ENCODE results near the gene TNFRSF19. TPM values are rescaled to one million over a fixed set of nuclear protein-coding genes. Genes with fewer than 3 reads are reported as not detected.

The TNFRSF19 gene
- total and polyA plus RNA-seq, 2 of the 4 experiments (the other 2 are of a cell fraction): 18.6 to 26.3 TPM

DNA sequence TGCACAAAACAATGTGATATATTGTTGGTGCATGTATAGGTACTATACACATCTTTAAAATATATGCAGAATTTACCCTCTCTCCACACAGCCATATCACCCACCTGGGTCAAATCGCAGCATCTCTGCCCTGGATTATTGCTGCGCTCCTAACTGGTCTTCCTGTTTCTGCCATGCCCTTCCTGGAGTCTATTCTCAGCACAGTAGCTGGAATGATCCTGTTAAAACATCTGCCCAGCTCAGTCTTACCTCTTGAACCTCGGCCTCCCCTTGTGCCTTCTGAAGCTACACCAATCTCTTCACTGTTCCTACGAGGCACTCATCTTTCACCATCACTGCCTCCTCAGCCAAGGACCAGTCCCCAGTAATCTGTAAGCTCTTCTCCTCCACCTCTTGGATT lies 25.5 kb upstream of the TNFRSF19 start:
- Histone ChIP-seq H3K27ac (ENCODE audit: insufficient read depth, low read length) (no peak overlapping the region), H3K9me3 (ENCODE audit: control insufficient read depth, insufficient read depth, low read length) (peaks cover 5% of the 10 kb centered on the region; the same call in 1 of the 2 replicates), H2AK5ac (ENCODE audit: low read depth, low read length) (peak overlapping the region; percentile 8; the same call in 1 of the 2 replicates), H4K20me1 (ENCODE audit: insufficient read depth, low read length) (no peaks in the 10 kb centered on the region), H2BK20ac (ENCODE audit: low read depth, low read length) (peak overlapping the region; percentile 41; the same call in 1 of the 2 replicates), H3K23ac (ENCODE audit: low read depth, low read length) (no peak overlapping the region), H2AK9ac (replicated peaks; ENCODE audit: low read depth, low read length, poor library complexity) (no peak overlapping the region), H3K4me1 (ENCODE audit: control insufficient read depth, insufficient read depth, low read length) (peaks cover 3% of the 10 kb centered on the region; the same call in 1 of the 2 replicates), H4K5ac (ENCODE audit: low read depth, low read length) (no peak overlapping the region), H3K4me2 (ENCODE audit: low read depth, low read length) (no peak overlapping the region), H3K4ac (ENCODE audit: low read depth, low read length) (no peak overlapping the region), H2BK120ac (ENCODE audit: low read depth, low read length) (no peak overlapping the region), H3K79me1 (ENCODE audit: low read depth in 1 of 2, low read length in 2 of 2) (no peaks in the 10 kb centered on the region), H2BK5ac (ENCODE audit: low read depth, low read length, poor library complexity, severe bottlenecking) (no peak overlapping the region), H3K56ac (ENCODE audit: extremely low read depth, insufficient read depth, low read length) (no peak overlapping the region), H3K9ac (ENCODE audit: low read depth, low read length) (no peak overlapping the region), H2BK15ac (ENCODE audit: low read depth, low read length) (peak overlapping the region; percentile 48; the same call in 1 of the 3 replicates), H4K8ac (ENCODE audit: low read depth in 2 of 2, low read length in 2 of 2) (0 out of 4 replicates have a peak overlapping the region, but pooled peaks of 1 of the 2 experiments have one; percentile 36), H3K14ac (replicated peaks; ENCODE audit: low read depth, low read length) (no peak overlapping the region), H3K4me3 (ENCODE audit: insufficient read depth, low read depth, low read length) (no peak overlapping the region), H3K36me3 (ENCODE audit: control insufficient read depth, insufficient read depth, low read length) (no peaks in the 10 kb centered on the region), H3K18ac (ENCODE audit: low read depth, low read length) (no peak overlapping the region), H4K91ac (ENCODE audit: insufficient read depth, low read depth, low read length) (no peak overlapping the region; the same call in 1 of the 2 replicates), H2AFZ (replicated peaks; ENCODE audit: low read length, poor library complexity) (peak overlapping the region; percentile 46), H3K27me3 (ENCODE audit: control insufficient read depth, insufficient read depth, low read length) (no peaks in the 10 kb centered on the region), H3K9me1 (ENCODE audit: insufficient read depth, low read length) (no peaks in the 10 kb centered on the region)
- DNase-seq (no peak), ATAC-seq (ENCODE audit: low read depth) (no peak)
- ChIA-PET POLR2A (ENCODE audit: unreplicated experiment) (no interaction called here), CTCF (no interaction called here)
- TF ChIP-seq RAD21 (IDR thresholded peaks at IDR 0.05; ENCODE audit: low read length): no peak
- TF ChIP-seq CHD1 (IDR thresholded peaks at IDR 0.05; ENCODE audit: low read depth, low read length): no peak
- no peak for TF ChIP-seq RFX5 (IDR thresholded peaks at IDR 0.05; ENCODE audit: low read depth, low read length)
- WGBS, 2 experiments (ENCODE audit: extremely low coverage in 2 of 2, insufficient read length in 1 of 2): 95% methylated on average over 2 of the region's 4 CpGs; no CpG with 5 or more reads in 1 of the 2 experiments
- BruUV-seq (replicated peaks): no TSS peak
- intact Hi-C loops (cut with micrococcal nuclease): no loop called here
- dilution Hi-C loops (cut with HindIII; ENCODE audit: low sequenced_read_pairs, unreplicated experiment): no loop called here
- in situ Hi-C loops (cut with MboI; ENCODE audit: low sequenced_read_pairs): no loop called here

All from IMR-90 (cell line).